Right lobe of liver (tissue), 6 donors: Measurements from ENCODE around the gene FCER2. TPM values are rescaled to one million over a fixed set of nuclear protein-coding genes. Genes with fewer than 3 reads are reported as not detected.

ENCODE experiments used
- ATAC-seq, 4 donors: fragments of 200-7000 bp; cut with Tn5 transposase; one replicate each; pipeline ENCODE4 v1.9.1; 2020; ENCODE audit warnings: mild to moderate bottlenecking in 4 of 4, moderate library complexity in 4 of 4
- DNase-seq, 3 donors: peaks; one replicate each; pipeline ENCODE4 v3.0.0-alpha.2; 2020
- H3K27ac ChIP-seq, 3 donors: fragments of 200-600 bp; one replicate each; pipeline ENCODE4 v1.8.0; 2022
- H3K27me3 ChIP-seq, 2 donors: fragments of 200-600 bp; one replicate each; pipeline ENCODE4 v1.8.0; 2022
- H3K36me3 ChIP-seq, 4 donors: fragments of 200-600 bp; sonication (generic) in 1 of 4; one replicate each; pipeline versions ENCODE4 v1.5.1 to v1.8.0; 2017 to 2022; ENCODE audit warnings: control low read depth in 1 of 4
- H3K4me1 ChIP-seq, 4 donors: fragments of 200-600 bp; sonication (generic) in 1 of 4; one replicate each; pipeline versions ENCODE4 v1.5.1 to v1.8.0; 2017 to 2022; ENCODE audit warnings: control low read depth in 1 of 4
- H3K4me3 ChIP-seq, 3 donors: fragments of 200-600 bp; one replicate each; pipeline ENCODE4 v1.8.0; 2022
- H3K9me3 ChIP-seq, 4 donors: fragments of 200-600 bp; sonication (generic) in 1 of 4; one replicate each; pipeline versions ENCODE4 v1.5.1 to v1.8.0; 2017 to 2022; ENCODE audit warnings: control low read depth in 1 of 4
- POLR2A ChIP-seq: fragments of 450-650 bp; IDR thresholded peaks from one replicate; pipeline ENCODE4 v1.6.1; 2017; ENCODE audit warnings: antibody characterized with exemption, mild to moderate bottlenecking
- WGBS: methylation state at CpG from one replicate; pipeline ENCODE4 v1.1.6; 2018; ENCODE audit warnings: low coverage, low lambda C conversion rate; ENCODE audit not compliant: insufficient coverage; ENCODE audit errors: missing lambda C conversion rate; 5-methylcytosine and 5-hydroxymethylcytosine counted together
- intact Hi-C, 2 donors: fragments of 100-400 bp; cut with DNase I; formaldehyde crosslinking; loops; one replicate each; pipeline versions ENCODE4 v1.11.2 to v1.14.1; 2022
- total RNA-seq, 6 experiments: library from RNA; depleted of rRNA in 2 of 6; stranded (reverse); fragments of >200 nt in 2 of 6; fragmentation: NEBNext Ultra II Directional in 3 of 6; extraction: Animal tissue kit (Norgen Biotek cat#: 25700) in 3 of 6; gene quantifications; one replicate each; pipeline versions ENCODE4 v1.1.0 to v1.2.4, GENCODE V29; 2016 to 2023
- TF ChIP-seq, protein P1 (sequence below), 4 donors: fragments of 200-600 bp in 3 of 4; fragments of 450-650 bp in 1 of 4; IDR thresholded peaks; one replicate each; pipeline versions ENCODE4 v1.5.1 to v1.8.0; 2016 to 2022; ENCODE audit warnings: antibody characterized with exemption in 4 of 4, mild to moderate bottlenecking in 2 of 4
- donor health status: DM: no; HTN: yes; CAD: no.
- donor health status: DM: no; HTN: no; CAD: no.
- donor health status: DM: no; HTN: no; CAD: no.
- donor health status: DM: no; HTN: yes; CAD: no.
- donor health status: DM: no; HTN: yes; CAD: no.

FCER2 gene
- total RNA-seq, 6 experiments from 2014 or later = 0.18 to 0.29 TPM; not detected in 4

GRCh38 chr19:7654401-7654800 is 47.5 kb downstream of the FCER2 start:
- H3K27ac ChIP-seq = no peak overlapping the region
- DNase-seq = no peak

GRCh38 chr19:7652061-7652641 is 49.8 kb downstream of the FCER2 start:
- Histone ChIP-seq H3K4me1 (peaks cover 0 to 9% (median 3%) of the 10 kb centered on the region in 4 donors), H3K27me3 (no peaks in the 10 kb centered on the region), H3K4me3 (no peak overlapping the region), H3K27ac (peak overlapping the region in 1 of 3 donors; percentile 19), H3K9me3 (no peaks in the 10 kb centered on the region), H3K36me3 (no peaks in the 10 kb centered on the region)
- TF ChIP-seq, protein P1, sequence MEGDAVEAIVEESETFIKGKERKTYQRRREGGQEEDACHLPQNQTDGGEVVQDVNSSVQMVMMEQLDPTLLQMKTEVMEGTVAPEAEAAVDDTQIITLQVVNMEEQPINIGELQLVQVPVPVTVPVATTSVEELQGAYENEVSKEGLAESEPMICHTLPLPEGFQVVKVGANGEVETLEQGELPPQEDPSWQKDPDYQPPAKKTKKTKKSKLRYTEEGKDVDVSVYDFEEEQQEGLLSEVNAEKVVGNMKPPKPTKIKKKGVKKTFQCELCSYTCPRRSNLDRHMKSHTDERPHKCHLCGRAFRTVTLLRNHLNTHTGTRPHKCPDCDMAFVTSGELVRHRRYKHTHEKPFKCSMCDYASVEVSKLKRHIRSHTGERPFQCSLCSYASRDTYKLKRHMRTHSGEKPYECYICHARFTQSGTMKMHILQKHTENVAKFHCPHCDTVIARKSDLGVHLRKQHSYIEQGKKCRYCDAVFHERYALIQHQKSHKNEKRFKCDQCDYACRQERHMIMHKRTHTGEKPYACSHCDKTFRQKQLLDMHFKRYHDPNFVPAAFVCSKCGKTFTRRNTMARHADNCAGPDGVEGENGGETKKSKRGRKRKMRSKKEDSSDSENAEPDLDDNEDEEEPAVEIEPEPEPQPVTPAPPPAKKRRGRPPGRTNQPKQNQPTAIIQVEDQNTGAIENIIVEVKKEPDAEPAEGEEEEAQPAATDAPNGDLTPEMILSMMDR (IDR thresholded peaks at IDR 0.05) = peak; percentile 97 to 99 (median 98)
- no peak for TF ChIP-seq POLR2A
- peak; percentile 86 to 92 (median 90) for ATAC-seq
- intact Hi-C loops = no loop called here
- peak; percentile 79 to 91 (median 90) for DNase-seq
- under 1% methylated on average over 27 of the region's 28 CpGs for WGBS

More at GRCh38 chr19:7654401-7654800, 47.5 kb downstream of the FCER2 start:
- Histone ChIP-seq H3K27me3 (no peaks in the 10 kb centered on the region), H3K4me3 (no peak overlapping the region), H3K9me3 (no peaks in the 10 kb centered on the region), H3K36me3 (no peaks in the 10 kb centered on the region), H3K4me1 (peaks cover 0 to 9% (median 3%) of the 10 kb centered on the region in 4 donors)
- no peak for ATAC-seq
- intact Hi-C loops = no loop called here
- TF ChIP-seq POLR2A = no peak
- TF ChIP-seq, protein P1 (IDR thresholded peaks at IDR 0.05) = no peak
- 85% methylated on average over 8 of the region's 8 CpGs for WGBS

DNA sequence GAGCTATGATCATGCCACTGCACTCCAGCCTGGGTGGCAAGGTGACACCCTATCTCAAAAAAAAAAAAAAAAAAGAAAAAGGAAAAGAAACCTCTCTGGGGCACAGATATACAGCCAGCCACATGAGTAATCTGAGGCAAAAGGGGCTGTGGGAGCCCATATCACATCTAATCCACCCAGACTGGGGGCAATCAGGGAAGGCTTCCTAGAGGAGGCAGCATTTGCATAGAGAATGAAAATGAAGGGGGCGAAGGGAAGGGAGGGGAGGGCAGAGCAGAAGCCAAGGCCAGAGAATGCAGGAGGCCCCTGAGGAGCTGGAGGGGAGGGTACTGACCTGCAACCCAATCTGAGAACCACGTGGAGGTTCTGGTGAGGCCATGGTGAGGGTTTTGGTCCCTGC is 51.8 kb downstream of the FCER2 start:
- H3K27ac ChIP-seq = no peak overlapping the region
- no peak for ATAC-seq
- DNase-seq = no peak
- no peaks in the 10 kb centered on the region for H3K9me3 ChIP-seq
- peaks cover 0 to 9% (median 3%) of the 10 kb centered on the region in 4 donors for H3K4me1 ChIP-seq
- H3K36me3 ChIP-seq = no peaks in the 10 kb centered on the region
- intact Hi-C loops = no loop called here
- H3K4me3 ChIP-seq = no peak overlapping the region
- 67% methylated on average over 1 of the region's 2 CpGs for WGBS
- H3K27me3 ChIP-seq = no peaks in the 10 kb centered on the region
- TF ChIP-seq, protein P1 (IDR thresholded peaks at IDR 0.05) = no peak
- TF ChIP-seq POLR2A = no peak

- intact Hi-C loops = no loop called here
- H3K4me3 ChIP-seq = no peak overlapping the region
- H3K27me3 ChIP-seq = no peaks in the 10 kb centered on the region
- 77% methylated on average over 8 of the region's 15 CpGs for WGBS
- ATAC-seq (no peak), DNase-seq (no peak)
- H3K9me3 ChIP-seq = no peaks in the 10 kb centered on the region
- peaks cover 0 to 9% (median 3%) of the 10 kb centered on the region in 4 donors for H3K4me1 ChIP-seq
- no peak overlapping the region for H3K27ac ChIP-seq
- no peaks in the 10 kb centered on the region for H3K36me3 ChIP-seq
- TF ChIP-seq POLR2A = no peak
- TF ChIP-seq, protein P1 (IDR thresholded peaks at IDR 0.05) = no peak
These were observed 53.5 kb downstream of the FCER2 start for GRCh38 chr19:7648265-7649014.
